ENCODE data around the gene OBP2A.
"Not testable (repeated sequence)": the region's sequence is repeated elsewhere in the genome, so short reads cannot be mapped to it uniquely, and the experiment has no call there.

GRCh38 chr9:135513906-135514305, 32.0 kb upstream of the OBP2A start:
- not testable (repeated sequence) for TF ChIP-seq ZNF274 (IDR thresholded peaks at IDR 0.05; ENCODE audit: low read depth, low read length); SUZ12 (IDR thresholded peaks at IDR 0.05; ENCODE audit: extremely low read depth, insufficient read depth, insufficient read length)
